UCSD-AML1 (cell line): ENCODE data around the gene MN1.
"Not testable (repeated sequence)": the region's sequence is repeated elsewhere in the genome, so short reads cannot be mapped to it uniquely, and the experiment has no call there.

Experiments
- DNase-seq: peaks from one replicate; lab custom pipeline; 2025; ENCODE audit not compliant: unreplicated experiment; lab: John Stamatoyannopoulos, UW

Gene MN1

DNA sequence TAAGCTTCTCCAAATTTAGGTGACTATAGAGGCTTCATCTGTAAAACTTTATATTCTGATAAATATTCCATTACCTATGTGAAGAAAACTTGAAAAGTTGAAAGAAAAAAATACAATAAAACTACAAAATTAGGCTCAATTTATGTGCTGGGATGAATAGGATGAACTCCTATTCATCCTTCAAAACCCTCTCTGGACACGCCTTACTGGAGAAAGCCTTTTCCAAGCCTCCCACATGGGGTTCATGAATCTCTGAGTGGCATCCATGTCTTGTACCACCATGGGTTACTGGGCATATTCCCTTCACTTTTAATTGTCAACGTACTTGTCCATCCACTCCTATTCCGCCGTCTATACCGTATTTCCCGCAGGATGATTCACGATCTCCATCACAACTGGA, 55.7 kb downstream of the MN1 start:
- DNase-seq = no peak

DNA sequence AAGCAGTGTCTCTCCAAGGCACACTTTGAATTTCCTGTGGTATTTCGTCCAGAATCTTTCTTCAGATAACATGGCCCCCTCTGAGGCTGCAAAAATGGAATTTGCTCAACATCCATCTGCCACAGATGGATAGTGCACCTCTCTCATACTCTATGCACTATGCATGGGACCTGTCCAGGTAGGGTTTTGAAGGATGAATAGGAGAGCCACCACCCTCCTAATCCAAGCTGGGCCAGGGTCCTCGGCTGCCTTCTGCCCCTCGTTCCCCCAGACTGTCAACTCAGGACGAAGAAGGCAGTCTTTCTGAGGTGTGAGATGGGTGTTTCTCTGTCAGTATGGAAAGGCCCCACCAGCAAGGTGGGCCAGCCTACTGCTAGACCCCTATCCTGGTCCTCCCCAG, 56.4 kb downstream of the MN1 start:
- no peak for DNase-seq

DNA sequence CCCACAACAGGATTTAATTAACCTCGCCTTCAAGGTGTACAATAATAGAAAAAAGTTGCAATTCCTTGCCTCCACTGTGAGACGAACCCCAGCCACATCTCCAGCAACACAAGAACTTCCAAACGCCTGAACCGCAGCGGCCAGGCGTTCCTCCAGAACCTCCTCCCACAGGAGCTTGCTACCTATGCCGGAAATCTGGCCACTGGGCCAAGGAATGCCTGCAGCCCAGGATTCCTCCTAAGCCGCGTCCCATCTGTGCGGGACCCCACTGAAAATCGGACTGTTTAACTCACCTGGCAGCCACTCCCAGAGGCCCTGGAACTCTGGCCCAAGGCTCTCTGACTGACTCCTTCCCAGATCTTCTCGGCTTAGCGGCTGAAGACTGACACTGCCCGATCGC, 57.5 kb downstream of the MN1 start:
- DNase-seq = not testable (repeated sequence)

DNA sequence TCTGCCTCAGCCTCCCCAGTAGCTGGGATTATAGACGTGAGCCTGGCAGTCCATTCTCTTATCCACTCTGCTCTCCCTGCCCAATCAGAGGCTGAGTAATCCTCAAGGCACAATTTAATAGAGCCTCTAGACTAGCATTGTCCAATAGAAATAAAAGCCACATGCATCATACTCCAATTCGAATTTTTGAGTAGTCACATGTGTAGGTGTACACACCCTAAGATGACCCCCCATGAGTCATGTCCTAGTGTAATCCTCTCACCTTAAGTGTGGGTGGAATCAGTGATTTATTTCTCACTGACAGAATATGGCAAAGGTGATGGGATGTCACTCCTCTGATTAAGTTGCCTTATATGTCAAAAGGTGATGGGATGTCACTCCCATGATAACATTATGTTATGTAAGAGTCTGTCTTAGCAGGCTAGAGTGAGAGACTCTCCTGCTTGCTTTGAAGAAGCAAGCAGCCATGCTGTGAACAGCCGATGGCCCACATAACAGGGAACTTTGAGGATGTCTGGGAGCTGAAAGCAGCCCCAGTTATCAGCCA, 61.3 kb downstream of the MN1 start:
- no peak for DNase-seq

DNA sequence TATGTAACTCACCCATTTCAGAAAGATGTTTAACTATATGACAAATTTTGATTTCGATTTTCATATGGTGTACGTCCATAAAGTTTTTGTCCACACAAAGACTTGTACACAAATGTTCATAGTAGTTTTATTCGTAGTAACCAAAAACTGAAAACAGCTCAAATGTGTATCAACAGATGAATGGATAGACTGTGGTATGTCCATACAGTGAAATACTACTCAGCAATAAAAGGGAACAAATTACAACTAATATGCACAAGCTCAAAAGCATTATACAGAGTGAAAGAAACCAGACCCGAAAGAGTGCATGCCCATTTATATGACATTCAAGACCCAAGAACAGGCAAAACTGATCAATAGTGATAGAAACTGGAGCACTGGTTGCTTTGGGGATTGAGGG, 64.0 kb downstream of the MN1 start:
- no peak for DNase-seq

DNA sequence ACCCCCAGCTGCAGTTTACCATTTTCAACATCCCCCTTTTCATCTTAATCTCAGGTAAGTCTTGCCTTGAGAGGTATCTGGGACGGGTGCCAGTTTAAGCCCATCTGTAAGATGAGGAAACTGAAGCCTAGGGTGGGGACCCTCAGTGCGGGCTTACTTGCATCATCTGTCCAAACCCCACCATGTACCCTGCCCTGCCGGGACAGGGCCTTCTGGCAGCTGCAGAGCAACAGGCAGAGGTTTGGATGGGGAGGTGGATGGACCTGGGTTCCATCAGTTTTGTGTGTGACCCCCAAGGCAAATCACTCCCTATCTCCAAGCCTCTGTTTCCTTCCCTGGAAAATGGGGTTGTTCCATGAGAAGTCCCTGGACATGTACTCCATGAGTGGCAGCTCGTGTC, 67.5 kb downstream of the MN1 start:
- DNase-seq = no peak

DNA sequence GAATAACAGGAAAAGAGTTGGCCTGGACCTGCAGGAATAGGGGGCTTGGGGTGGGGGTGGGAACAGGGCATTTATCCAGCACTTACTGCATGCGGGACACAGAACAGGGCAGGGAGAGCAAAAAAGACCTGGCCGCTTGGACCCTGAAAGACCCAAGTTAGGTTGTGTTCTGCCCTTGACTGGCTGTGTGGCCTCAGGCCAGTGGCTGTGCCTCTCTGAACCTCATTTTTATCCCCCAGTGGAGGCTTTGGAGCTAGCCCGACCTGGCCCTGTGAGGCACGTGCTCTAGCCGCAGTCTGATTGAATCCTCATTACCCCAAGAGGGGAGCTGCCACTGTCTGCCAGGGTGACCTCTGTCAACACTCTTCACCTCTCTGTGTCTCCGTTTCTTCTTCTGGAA, 68.7 kb downstream of the MN1 start:
- DNase-seq = no peak

DNA sequence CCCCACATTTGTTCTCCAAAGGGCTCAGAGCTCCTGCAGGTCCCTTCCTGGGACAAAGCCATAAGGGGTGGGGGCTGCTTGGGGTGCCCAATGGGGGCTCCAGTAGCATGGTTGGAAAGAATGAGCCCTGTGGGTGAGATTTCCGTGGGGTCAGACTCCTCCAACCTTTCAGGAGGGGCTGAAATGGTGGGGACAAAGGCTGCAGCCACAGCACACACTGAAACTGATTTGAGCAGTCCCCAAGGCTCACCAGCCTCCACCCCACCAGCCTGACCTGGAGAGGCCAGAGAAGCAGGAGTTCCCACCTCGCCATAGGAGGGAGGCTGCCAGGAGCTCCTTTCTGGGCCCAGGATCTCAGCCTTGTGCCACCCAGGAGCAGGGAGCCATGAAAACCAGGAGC, 69.2 kb downstream of the MN1 start:
- no peak for DNase-seq

DNA sequence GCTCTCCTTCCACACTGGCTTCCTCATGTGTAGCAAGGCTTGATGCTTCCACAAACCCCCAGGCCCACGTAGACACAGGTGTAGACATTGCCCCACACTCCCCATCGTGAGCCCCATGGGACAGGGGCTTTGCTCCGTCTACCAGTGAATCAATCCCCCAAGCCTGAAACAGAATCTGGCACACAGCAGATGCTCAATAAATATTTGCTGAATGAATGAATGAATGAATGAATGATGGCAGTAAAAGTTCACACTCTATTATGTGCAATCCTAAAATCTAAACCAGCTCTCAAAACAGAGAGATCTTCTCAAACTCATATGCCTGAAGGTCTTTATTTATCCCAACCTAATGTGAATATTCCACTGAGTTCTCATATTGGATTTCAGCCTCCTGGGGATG, 69.9 kb downstream of the MN1 start:
- no peak for DNase-seq

DNA sequence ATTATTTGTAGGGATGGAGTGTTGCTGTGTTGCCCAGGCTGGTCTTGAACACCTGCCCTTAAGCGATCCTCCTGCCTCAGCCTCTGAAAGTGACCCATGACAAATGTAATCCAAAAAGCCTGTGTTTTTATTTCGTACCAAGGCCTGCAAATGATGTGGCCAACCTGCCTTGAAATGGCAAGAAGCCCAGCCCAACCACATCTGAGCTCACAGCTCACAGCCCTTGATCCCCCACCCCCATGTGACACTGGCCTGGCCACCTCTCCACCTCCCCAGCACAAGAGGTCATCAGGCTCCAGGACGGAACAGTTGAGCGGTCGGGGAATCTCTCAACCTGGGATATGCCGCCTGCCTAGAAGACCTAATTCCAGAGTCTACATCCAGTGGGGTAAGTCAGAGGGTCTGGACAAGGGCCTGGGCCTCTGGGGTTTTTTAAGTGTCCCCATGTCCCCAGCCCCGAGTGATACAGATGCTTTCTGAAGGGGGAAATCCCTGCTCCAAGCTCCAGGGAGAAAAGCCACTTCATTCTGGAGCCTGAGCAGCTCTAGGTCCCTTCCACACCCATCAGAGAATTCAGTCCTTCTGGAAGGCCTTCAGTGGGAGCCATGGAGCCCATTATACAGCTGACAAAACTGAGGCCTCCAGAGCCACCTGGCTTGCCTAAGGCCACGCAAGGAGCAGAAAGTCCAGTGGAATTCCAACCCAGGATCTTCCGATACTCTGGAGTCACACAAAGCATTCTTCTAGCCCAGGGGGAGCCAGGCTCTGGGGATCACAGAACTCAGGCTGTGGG, 70.7 kb downstream of the MN1 start:
- no peak for DNase-seq

DNA sequence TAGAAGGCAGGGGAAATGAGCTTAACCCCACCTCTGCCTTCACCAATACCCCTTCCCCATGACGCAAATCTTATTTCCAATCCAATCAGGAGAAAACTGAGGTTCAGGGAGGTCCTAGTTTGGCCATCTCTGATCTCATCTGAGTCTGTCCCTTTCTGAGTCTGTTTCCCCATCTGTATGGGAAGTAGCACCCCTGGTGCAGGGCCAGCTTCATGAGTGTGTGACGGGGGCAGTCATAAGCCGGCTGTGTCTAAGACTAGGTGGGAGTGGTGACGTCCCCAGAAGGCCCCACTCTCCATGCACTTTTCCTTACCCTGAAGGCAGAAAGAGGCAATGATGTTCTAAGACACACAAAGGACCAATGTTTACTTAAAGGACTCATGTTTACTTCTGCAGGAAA, 72.3 kb downstream of the MN1 start:
- DNase-seq = no peak

DNA sequence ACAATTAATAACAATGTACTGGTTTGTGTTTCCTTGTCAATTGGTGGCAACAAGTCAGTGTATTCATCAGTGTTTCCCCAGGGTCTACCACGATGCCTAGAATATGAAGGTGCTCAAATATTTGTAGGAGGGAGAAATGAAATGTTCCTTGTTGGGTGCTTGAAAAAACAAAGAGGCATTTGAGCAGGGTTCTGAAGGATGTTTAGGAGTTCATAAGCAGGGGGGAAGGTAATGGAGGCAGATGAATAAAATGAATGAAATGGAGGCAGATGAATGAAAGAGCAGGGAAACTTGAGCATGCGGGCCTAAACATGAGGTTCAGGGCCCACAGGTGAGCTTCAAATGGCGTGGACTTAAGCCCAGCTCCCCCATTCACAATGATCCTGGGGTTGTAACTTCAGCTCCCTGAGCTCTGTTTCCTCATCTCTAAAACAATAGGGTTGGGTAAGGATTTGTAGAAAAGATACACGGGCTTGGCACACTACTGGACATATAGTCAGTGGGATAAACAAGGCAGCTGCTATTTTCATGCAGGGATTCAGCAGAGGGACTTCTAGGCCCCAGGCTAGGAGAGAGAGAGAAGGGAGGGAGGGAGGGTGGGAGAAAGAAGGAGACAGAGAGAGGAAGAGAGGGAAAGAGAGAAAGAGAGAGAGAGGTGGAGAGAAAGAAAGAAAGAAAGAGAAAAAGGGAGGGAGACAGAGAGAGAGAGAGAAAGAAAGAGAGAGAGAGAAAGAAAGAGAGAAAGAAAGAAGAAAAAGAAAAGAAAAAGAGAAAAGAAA, 73.7 kb downstream of the MN1 start:
- DNase-seq = no peak

DNA sequence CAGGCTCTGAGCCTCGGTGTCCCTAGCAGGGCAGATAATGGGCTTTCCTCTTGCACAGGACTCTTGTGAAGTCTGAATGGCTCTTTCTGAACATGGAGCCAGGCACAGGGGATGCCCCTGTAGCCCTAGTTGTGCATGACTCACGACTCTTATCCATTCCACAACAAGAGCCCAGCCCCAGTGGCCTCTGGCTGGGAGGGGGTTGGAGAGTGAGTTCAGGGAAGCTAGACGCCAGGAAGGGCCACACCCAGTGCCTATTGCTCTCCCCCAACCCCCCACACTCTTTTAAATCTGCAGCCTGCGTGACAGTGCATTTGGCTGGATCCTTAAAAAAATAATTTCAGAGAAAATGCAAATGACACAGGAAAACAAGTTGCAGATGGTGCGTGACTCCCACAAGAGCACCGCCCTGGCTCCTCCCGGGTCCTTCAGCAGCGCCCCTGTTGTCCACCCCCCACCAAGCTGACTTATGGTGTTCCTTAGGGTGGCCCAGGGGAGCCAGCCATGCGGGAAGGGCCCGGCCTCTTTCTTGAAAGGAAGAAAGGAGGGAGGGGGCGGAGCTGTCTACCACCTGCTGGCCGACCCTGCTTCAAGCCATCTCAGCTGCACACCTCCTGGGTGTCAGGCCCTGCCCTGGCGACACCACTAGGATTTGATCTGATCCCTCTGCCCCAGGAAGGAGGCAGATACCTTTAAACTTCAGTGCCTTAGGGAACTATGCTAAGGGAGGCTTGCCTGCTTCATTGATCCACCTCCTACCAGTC, 74.7 kb downstream of the MN1 start:
- DNase-seq = peak; percentile 50

DNA sequence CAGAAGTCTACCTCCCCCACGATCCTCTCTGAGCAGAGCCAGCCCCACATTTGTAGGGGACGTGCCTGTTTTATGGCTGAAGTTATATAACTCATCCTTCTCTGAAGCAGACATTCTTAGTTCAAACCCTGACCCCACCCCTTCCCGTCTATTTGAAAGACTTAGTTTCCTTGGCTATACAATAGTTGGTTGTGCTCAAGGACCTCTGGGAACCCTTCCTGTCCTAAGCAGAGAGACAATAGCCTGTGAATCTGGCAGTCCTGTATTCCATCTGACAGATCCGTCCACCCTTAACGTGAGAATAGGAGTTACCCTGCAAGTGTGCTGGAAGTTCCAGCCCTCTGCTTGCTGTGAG, 75.2 kb downstream of the MN1 start:
- no peak for DNase-seq

DNA sequence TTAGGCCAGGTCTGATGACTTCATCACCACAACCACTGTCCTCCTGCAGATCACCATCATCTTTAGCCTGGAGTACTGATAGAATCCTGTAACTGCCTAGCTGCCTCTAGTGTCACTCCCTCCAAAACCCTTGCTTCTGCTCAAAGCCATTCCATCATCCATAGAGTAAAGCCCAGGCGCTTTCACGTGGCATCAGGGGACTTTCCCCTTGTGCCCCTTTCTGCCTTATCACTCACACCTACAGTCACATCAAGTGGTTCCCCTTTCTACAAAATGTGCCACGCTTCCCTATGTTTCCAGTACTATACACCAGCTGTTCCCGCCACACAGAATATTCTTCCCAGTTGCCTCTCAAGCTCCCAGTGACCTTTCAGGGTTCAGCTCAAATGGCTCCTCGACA, 75.9 kb downstream of the MN1 start:
- no peak for DNase-seq

DNA sequence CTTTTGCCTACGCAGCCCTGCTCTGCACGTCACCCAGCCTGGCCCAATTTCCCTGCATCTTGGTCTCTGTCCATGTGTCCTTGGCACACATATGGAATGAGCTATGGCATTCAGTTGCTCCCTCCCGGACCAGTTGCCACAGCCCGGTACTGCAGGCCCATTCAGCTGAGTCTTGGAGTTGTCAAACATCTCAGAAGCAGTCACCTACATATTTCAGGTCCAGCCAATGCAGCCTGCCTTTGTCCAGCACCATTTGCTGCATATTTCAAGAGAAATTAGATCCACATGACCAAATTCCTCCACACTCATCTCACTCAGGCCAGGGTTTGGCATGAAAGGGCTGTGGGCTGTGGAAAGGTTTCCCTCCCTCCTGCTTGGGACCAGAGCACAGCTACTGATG, 76.8 kb downstream of the MN1 start:
- DNase-seq = no peak

DNA sequence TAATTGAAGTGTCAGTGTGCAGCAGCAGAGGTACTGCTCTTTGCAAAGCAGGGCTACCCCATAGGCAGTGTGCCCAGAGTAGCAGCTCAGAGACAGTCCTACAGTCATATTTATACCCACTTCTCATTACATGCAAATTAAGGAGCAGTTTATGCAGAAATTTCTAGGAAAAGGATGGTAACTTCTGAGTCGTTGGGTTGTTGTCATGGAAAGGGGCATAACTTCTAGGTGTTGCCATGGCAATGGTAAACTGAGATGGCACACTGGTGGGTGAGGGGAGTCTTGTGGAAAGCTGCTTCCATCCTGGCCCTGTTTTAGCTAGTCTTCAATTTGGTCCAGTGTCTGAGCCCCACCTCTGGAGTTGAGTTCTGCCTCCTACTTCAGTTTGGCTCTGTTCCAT, 77.4 kb downstream of the MN1 start:
- no peak for DNase-seq

DNA sequence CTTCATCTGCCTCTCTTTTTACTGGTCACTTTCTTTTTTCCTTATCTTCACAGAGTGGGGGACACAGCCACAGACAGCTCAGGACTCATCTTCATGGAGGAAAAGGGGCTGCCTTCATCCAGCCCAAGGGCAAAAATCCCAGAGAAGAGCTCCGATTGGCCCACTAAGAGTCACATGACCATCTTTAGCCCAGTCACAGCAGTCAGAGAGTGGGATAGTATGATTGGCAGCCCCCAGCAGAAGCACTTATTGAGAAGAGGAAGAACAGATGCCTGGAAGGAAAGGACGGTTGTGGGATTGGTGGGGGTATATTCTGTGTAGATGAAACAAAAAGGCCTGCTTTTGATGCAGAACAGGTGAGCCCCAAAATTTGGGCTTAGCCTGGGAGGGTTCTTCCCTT, 77.8 kb downstream of the MN1 start:
- no peak for DNase-seq

DNA sequence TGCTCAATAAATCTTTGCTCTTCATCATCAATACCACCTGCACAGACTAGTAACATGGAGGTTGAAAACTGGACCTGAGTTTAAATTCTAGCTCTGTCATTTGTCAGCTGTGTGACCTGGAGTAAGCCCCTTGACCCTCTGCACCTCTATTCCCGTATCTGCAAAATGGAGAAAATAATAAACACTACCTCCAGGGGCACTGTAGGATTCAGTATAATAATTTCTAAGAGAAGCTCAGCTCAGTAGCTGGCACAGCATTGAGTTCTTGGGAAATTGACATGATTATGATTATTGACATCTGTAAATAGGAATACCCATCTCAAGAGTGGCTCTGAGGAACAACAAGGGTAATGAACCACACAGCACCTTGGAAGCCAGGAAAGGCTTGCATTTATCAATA, 78.4 kb downstream of the MN1 start:
- no peak for DNase-seq

DNA sequence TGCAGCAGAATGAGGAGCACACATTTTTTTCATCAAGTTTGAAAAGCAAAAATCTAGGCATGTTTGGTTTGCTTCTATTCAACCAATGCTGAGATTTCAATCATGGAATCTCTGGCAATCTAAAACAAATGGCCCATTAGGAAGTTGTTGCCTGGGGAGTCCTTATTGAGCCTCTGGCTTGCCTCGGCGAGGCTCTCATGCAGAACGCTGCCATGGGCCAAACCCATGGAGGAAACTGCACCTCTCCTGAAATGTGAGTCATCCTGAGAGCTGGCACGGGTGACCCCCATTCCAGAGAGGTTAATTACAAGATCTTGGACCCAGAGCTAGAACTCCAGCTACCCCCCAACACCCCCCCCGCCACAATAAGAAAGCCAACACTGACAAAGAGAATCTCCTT, 80.7 kb downstream of the MN1 start:
- no peak for DNase-seq

DNA sequence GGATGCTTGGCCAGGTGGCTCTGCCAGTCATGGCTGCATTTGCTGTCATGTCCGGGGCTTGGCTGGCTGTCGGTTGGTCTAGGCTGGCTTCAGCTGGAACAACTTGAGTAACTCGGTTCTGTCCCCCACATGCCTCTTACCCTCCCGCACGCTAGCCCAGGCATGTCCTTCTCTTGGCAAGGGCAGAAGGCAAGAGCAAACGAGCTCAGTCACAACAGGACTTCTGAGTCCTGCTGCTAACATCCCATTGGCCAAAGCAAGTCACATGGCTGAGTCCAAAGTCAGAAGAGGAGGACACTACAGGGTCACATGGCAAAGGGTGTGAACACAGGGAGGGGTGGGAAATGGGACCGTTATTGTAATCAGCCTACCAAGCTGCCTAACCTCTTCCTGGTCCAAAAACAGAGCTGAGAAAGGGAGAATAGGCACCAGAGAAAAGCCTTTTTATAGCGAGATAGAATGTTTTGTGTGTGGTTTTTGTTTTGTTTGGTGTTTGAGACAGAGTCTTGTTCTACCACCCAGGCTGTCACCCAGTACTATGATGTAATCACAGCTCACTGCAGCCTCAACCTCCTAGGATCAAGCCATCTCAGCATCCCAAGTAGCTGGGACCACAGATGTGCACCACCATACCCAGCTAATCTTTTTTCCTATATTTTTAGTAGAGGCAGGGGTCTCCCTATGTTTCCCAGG, 81.9 kb downstream of the MN1 start:
- no peak for DNase-seq
